Right cardiac atrium (tissue), 5 donors: ENCODE measurements around the gene ODAD2. TPM values are rescaled to one million over a fixed set of nuclear protein-coding genes. Genes with fewer than 3 reads are reported as not detected.
A peak's percentile ranks its signal among the peaks of the same experiment; 100 is the strongest.

Experiments used
- ATAC-seq, 2 donors: fragments of 200-7000 bp; cut with Tn5 transposase; one replicate each; pipeline versions ENCODE4 v1.8.0 to v1.9.1; 2020; ENCODE audit warnings: moderate library complexity in 2 of 2, mild to moderate bottlenecking in 1 of 2
- DNase-seq, 3 donors: peaks; one replicate each; pipeline ENCODE4 v3.0.0-alpha.2; 2020
- H3K27ac ChIP-seq: one replicate; pipeline ENCODE4 v1.5.1; 2013; ENCODE audit warnings: mild to moderate bottlenecking, low read length, control low read depth, moderate library complexity
- H3K27me3 ChIP-seq: one replicate; pipeline ENCODE4 v1.6.1; 2013; ENCODE audit not compliant: control insufficient read depth, insufficient read depth
- H3K4me1 ChIP-seq: one replicate; pipeline ENCODE4 v1.6.1; 2013; ENCODE audit warnings: low read length; ENCODE audit not compliant: control insufficient read depth, insufficient read depth
- H3K4me3 ChIP-seq: one replicate; pipeline ENCODE4 v1.5.1; 2013; ENCODE audit warnings: low read length, control low read depth
- H3K9me3 ChIP-seq: one replicate; pipeline ENCODE4 v1.6.1; 2013; ENCODE audit warnings: low read length; ENCODE audit not compliant: control insufficient read depth
- WGBS: extraction: QIAGEN DNeasy Blood & Tissue Kit; methylation state at CpG from one replicate; pipeline ENCODE4 v1.1.7; 2013; 5-methylcytosine and 5-hydroxymethylcytosine counted together
- intact Hi-C, 4 donors: fragments of 100-400 bp; cut with DNase I; formaldehyde crosslinking; loops; one replicate each; pipeline versions ENCODE4 v1.11.0 to v1.14.0; 2022 to 2023
- polyA plus RNA-seq: library from polyadenylated mRNA; stranded (reverse); fragments of 200-250 nt; gene quantifications from one replicate; pipeline ENCODE4 v1.2.3, GENCODE V29; 2013
- total RNA-seq, 4 donors: library from RNA; stranded (reverse); fragmentation: NEBNext Ultra II Directional; extraction: Animal tissue kit (Norgen Biotek cat#: 25700); gene quantifications; one replicate each; pipeline ENCODE4 v1.2.1, GENCODE V29; 2021
- donor health status: healthy with polysubstance abuse.
- donor health status: DM: no; HTN: yes; CAD: no.
- donor health status: DM: no; HTN: no; CAD: no.
- donor health status: DM: no; HTN: yes; CAD: no; lungs with severe emphysema.
- donor health status: DM: yes; HTN: yes; CAD: no.

Gene ODAD2
- total and polyA plus RNA-seq, 5 donors, result 0.05 to 0.29 (median 0.11) TPM; not detected in 2

DNA sequence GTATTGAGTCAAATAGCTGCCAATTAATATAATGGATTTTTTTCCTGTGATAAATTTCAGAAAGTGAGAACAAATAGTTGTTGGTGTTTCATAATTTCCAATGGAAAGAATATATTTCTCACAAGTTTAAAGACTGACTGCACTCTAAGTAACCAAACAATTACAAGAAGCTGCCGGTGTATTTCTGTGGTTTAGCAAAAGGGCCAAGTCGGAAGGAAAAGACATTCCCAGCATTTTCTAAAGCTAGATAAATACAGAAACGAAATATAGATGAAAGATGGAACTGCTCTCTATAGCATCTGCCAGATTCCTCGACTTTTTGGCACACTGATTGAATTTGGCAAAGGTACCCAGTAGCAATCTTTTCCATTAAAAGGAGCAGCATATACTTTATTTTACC is 160.5 kb downstream of the ODAD2 start:
- peaks cover 3% of the 10 kb centered on the region for H3K27me3 ChIP-seq
- no peak overlapping the region for H3K27ac ChIP-seq
- no peak for ATAC-seq
- H3K9me3 ChIP-seq, result no peaks in the 10 kb centered on the region
- no peaks in the 10 kb centered on the region for H3K4me1 ChIP-seq
- no peak for DNase-seq
- intact Hi-C loops, result no loop called here
- 44% methylated on average over 4 of the region's 4 CpGs for WGBS
- no peak overlapping the region for H3K4me3 ChIP-seq

DNA sequence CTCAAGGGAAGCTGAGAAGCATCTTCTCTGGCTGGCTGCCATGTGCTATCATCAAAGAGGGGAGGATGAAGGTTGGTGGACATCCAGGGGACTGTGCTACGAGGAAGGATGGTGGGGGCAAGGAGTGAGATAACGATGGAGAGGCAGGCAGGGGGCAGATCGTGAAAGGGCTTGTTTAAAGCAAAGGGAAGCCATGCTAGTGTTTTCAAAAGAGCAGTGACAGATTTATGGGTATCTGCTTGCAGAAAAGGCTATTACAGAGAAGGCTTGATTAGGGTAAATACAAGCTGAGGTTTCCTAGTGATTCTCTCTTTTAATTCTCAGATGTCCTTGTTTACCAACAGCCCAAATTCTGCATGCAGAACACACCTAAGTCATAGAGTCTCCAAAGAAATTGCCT is 164.4 kb downstream of the ODAD2 start:
- 19% methylated on average over 3 of the region's 3 CpGs for WGBS

DNA sequence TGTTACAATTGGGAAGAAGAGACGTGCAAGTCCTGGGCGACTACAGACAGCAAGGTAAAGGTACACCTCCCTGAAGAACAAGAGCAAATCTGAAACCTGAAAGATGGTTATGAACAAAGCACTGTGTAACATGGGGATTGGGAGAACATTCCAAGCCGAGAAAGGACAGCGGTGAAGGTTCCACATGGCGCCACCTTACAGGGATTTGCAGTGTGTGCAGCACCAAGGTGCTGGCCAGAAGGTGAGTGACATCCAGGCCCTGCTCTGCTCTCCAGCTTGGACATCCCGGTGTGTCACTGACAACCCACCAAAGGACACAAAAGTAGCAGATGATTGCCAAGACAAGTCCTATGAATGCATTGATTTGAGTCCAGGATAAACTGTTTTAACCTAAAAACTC is 165.1 kb downstream of the ODAD2 start:
- 88% methylated on average over 6 of the region's 6 CpGs for WGBS

More for the DNA sequence above, 164.4 kb downstream of the ODAD2 start:
- no peak for DNase-seq
- Histone ChIP-seq H3K9me3 (no peaks in the 10 kb centered on the region), H3K4me1 (no peaks in the 10 kb centered on the region), H3K27ac (no peak overlapping the region), H3K27me3 (no peaks in the 10 kb centered on the region), H3K4me3 (no peak overlapping the region)
- intact Hi-C loops, result no loop called here
- no peak for ATAC-seq

DNA sequence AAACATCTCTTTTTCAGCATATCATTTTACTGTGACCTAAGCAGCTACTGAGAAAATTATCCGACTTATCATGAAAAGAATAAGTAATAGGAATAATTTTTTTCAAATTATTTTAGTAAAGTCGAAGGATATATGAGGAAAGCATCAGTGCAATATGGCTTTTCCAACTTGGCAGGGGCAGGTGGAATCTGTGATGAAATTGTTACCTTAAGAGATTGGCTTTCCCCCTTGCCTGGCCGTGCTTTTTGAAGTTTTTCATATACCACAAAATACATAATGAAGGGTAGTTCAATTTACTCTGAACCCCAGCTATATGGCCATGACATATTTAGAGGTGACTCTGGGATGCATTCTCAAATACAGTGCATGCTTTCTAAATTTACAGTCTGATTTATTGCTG is 166.1 kb downstream of the ODAD2 start:
- no peaks in the 10 kb centered on the region for H3K27me3 ChIP-seq
- no peak overlapping the region for H3K27ac ChIP-seq
- no peak overlapping the region for H3K4me3 ChIP-seq
- intact Hi-C loops, result no loop called here
- ATAC-seq (no peak), DNase-seq (no peak)
- no peaks in the 10 kb centered on the region for H3K4me1 ChIP-seq
- H3K9me3 ChIP-seq, result no peaks in the 10 kb centered on the region
- WGBS, result 59% methylated on average over 3 of the region's 3 CpGs

More for the DNA sequence above, 165.1 kb downstream of the ODAD2 start:
- no peaks in the 10 kb centered on the region for H3K27me3 ChIP-seq
- ATAC-seq, result no peak
- no peaks in the 10 kb centered on the region for H3K4me1 ChIP-seq
- intact Hi-C loops, result no loop called here
- H3K4me3 ChIP-seq, result no peak overlapping the region
- no peaks in the 10 kb centered on the region for H3K9me3 ChIP-seq
- H3K27ac ChIP-seq, result no peak overlapping the region
- no peak for DNase-seq

DNA sequence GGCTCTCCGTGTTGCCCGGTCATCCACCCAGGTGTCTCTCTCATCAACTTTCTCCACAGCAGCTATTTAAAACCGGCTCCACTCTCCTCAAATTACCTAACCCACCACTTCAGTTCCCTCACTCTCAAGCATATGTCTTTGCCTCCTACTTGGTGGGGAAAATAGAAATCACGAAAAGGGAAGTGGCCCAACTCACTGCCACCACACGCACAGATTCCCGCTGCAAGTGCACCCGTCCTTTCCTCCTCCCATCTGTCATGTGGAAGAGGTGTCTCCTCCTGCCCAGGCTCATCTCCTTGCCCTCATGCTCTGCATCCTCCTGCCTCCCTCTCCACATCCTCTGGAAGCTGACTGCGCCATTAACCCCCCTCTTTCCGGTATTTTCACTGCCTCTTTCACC is 172.5 kb downstream of the ODAD2 start:
- intact Hi-C loops, result no loop called here
- 81% methylated on average over 9 of the region's 9 CpGs for WGBS
- Histone ChIP-seq H3K4me3 (no peak overlapping the region), H3K4me1 (no peaks in the 10 kb centered on the region), H3K27ac (no peak overlapping the region), H3K9me3 (no peaks in the 10 kb centered on the region), H3K27me3 (no peaks in the 10 kb centered on the region)
- ATAC-seq, result no peak
- peak in 1 of 3 donors; percentile 22 for DNase-seq

DNA sequence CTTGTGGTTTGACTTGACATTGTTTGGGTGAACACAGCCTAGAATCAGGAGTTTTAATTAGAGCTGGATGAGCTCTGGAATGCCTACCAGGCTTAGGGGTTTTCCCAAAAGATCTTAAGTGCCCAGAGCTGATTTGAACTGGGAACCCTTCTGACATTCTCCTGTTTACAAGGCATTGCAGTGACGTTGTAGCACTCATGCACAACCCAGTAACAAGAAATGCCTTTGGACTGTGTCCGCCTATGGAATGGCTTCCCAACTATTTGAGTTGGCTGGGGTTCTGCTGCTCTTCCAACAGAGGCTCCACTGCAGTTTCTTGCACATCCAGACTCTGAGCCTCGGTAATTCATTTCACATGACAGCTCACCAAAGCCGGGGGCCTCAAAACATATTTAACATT is 176.6 kb downstream of the ODAD2 start:
- H3K4me1 ChIP-seq, result no peaks in the 10 kb centered on the region
- intact Hi-C loops, result no loop called here
- no peak overlapping the region for H3K4me3 ChIP-seq
- ATAC-seq, result no peak
- 53% methylated on average over 4 of the region's 4 CpGs for WGBS
- no peaks in the 10 kb centered on the region for H3K27me3 ChIP-seq
- no peak for DNase-seq
- H3K9me3 ChIP-seq, result no peaks in the 10 kb centered on the region
- H3K27ac ChIP-seq, result no peak overlapping the region

DNA sequence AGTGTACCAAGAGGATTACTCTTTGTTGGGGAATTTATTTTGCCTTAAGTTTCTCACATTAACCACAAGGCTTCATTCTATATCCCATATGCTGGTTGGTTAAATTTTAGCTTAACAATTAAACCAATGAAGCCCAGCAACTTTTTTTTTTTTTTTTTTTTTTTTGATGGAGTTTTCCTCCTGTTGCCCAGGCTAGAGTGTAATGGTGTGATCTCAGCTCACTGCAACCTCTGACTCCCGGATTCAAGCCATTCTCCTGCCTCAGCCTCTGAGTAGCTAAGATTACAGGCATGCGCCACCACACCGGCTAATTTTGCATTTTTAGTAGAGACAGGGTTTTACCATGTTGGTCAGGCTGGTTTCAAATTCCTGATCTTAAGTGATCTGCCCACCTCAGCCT is 178.2 kb downstream of the ODAD2 start:
- intact Hi-C loops, result no loop called here
- Histone ChIP-seq H3K4me3 (no peak overlapping the region), H3K9me3 (no peaks in the 10 kb centered on the region), H3K27me3 (no peaks in the 10 kb centered on the region), H3K27ac (no peak overlapping the region), H3K4me1 (no peaks in the 10 kb centered on the region)
- ATAC-seq (no peak), DNase-seq (no peak)
- 64% methylated on average over 3 of the region's 3 CpGs for WGBS

DNA sequence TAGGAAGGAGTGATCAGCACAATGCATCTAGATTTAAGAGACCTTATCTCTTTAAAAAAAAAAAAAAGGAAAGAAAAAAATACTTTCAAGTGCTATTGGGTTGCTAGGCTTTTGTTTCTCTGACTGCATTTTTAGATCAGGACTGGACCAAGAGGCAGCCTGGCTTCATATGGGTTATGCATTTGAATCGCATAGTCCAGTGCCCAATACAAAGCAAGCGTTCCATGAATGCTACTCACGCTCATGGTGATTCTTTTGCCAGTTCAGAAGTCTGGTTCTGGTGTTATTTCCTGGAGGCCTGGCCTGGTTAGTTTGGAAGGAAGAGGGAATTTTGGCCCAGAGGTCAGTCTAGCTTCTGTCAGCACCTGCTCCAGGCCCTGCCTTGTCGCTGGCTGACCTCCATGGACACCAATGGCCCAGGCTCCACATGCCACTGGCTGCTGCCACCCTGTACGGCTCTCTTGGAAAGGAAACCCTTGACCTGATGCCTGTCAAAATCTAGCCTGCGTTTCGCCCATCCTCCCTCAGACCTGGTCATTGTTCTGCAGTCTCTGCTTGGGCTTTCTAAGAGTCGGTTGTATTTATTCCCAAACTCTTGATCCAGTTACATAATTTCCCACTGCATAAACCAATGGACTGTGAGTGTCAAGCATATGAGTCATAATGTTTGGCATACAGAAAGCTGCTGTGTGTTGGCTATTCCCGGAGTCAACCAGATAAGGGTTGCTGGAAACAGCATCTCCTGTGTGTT is 178.9 kb downstream of the ODAD2 start:
- intact Hi-C loops, result no loop called here

DNA sequence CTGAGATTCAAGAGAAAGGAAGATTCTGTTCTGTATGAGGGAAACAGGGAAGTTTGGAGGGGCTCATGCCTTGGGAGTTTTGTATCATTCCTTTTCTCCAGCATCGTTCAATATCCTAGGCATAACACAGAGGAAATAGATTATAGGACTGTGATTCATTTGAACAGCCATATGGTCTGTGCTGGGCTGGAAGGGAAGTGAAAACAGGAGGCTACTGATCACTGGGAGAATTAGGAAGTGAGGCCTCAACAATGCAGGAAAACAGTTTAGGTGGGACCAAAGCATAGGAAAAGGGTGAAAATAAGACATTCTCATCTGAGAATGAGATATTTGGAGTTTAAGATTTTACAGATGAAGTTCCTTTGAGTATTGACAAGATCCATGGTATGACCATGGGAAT is 182.6 kb downstream of the ODAD2 start:
- no peaks in the 10 kb centered on the region for H3K27me3 ChIP-seq
- 47% methylated on average over 1 of the region's 1 CpG for WGBS
- DNase-seq (no peak), ATAC-seq (no peak)
- no peak overlapping the region for H3K4me3 ChIP-seq
- no peak overlapping the region for H3K27ac ChIP-seq
- no peaks in the 10 kb centered on the region for H3K4me1 ChIP-seq
- intact Hi-C loops, result no loop called here
- no peaks in the 10 kb centered on the region for H3K9me3 ChIP-seq

More for the DNA sequence above, 178.9 kb downstream of the ODAD2 start:
- WGBS, result 50% methylated on average over 9 of the region's 9 CpGs
- peak overlapping the region; percentile 64 for H3K27ac ChIP-seq
- peak; percentile 96 to 99 for ATAC-seq
- DNase-seq, result peak; percentile 22 to 65 (median 65)
- no peak overlapping the region for H3K4me3 ChIP-seq
- H3K4me1 ChIP-seq, result no peaks in the 10 kb centered on the region
- no peaks in the 10 kb centered on the region for H3K9me3 ChIP-seq
- H3K27me3 ChIP-seq, result no peaks in the 10 kb centered on the region

DNA sequence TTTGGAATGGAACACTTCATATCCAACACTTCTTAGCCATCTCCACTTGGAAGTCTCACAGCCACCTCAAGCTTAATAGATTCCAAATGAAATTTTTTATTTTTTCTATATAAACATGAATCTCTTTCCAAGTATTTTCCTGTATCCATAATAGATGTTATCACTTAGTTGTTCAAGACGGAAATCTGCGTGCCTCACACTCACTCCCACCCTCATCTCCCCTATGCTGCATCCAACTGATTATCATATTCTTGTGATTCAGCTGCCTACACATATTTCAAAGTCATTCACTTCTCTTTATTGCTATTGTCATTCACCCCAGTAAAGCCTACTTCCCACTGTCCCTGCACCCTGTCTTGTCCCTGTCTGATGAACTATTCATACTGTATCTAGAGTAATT is 183.0 kb downstream of the ODAD2 start:
- intact Hi-C loops, result no loop called here
- no peaks in the 10 kb centered on the region for H3K27me3 ChIP-seq
- H3K27ac ChIP-seq, result no peak overlapping the region
- no peaks in the 10 kb centered on the region for H3K9me3 ChIP-seq
- H3K4me1 ChIP-seq, result no peaks in the 10 kb centered on the region
- no peak overlapping the region for H3K4me3 ChIP-seq
- ATAC-seq, result no peak
- WGBS, result 56% methylated on average over 2 of the region's 2 CpGs
- no peak for DNase-seq

DNA sequence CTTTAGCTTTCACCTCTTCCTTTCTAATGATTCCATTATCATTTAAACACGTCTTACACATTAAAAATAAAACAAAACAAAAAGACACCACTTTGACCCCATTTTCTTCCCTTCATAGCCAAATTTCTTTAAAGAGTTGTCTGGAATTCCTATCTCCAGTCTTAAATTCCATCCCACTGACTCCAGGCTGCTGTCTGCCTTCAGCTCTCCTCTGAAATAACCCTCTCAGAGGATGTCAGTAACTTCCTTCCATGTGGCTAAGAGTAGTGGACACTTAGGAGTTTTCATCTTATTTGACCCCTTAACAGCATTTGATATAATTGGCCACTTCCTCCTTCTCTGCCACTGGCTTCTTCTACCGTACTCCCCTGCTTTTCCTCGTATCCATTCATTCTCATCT is 183.6 kb downstream of the ODAD2 start:
- ATAC-seq, result no peak
- no peak for DNase-seq
- no peak overlapping the region for H3K4me3 ChIP-seq
- H3K27ac ChIP-seq, result no peak overlapping the region
- WGBS, result 62% methylated on average over 3 of the region's 3 CpGs
- no peaks in the 10 kb centered on the region for H3K27me3 ChIP-seq
- no peaks in the 10 kb centered on the region for H3K4me1 ChIP-seq
- intact Hi-C loops, result no loop called here
- no peaks in the 10 kb centered on the region for H3K9me3 ChIP-seq

DNA sequence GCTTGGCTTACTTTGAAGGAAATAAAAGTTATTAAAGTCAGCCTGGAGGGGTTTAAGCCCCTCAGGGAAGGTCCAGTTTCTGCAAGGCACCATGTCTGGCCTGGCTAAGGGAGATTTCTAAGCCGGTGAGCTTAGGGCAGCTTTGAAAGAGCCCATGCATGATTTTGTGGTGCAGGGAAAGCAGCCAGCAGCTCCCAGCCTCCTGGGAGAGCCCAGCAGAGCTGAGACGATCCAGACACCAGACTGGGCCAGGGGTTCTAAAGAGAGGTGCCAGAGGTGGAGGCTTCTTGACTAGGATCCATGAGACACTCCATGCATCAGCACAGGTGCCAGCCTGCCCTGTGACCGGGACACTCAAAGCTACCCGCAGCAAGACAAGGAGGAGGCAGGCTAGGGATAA is 193.7 kb downstream of the ODAD2 start:
- WGBS, result 63% methylated on average over 4 of the region's 4 CpGs
- H3K27ac ChIP-seq, result no peak overlapping the region
- H3K9me3 ChIP-seq, result no peaks in the 10 kb centered on the region
- H3K27me3 ChIP-seq, result no peaks in the 10 kb centered on the region
- intact Hi-C loops, result no loop called here
- no peak overlapping the region for H3K4me3 ChIP-seq
- H3K4me1 ChIP-seq, result no peaks in the 10 kb centered on the region
- no peak for ATAC-seq
- DNase-seq, result no peak
